NCI-H2196 (cell line): Measurements from ENCODE around the gene IGFBPL1.

Experiments used
- DNase-seq: peaks from one replicate; lab custom pipeline; 2025; ENCODE audit not compliant: unreplicated experiment; lab: John Stamatoyannopoulos, UW

IGFBPL1 gene

DNA sequence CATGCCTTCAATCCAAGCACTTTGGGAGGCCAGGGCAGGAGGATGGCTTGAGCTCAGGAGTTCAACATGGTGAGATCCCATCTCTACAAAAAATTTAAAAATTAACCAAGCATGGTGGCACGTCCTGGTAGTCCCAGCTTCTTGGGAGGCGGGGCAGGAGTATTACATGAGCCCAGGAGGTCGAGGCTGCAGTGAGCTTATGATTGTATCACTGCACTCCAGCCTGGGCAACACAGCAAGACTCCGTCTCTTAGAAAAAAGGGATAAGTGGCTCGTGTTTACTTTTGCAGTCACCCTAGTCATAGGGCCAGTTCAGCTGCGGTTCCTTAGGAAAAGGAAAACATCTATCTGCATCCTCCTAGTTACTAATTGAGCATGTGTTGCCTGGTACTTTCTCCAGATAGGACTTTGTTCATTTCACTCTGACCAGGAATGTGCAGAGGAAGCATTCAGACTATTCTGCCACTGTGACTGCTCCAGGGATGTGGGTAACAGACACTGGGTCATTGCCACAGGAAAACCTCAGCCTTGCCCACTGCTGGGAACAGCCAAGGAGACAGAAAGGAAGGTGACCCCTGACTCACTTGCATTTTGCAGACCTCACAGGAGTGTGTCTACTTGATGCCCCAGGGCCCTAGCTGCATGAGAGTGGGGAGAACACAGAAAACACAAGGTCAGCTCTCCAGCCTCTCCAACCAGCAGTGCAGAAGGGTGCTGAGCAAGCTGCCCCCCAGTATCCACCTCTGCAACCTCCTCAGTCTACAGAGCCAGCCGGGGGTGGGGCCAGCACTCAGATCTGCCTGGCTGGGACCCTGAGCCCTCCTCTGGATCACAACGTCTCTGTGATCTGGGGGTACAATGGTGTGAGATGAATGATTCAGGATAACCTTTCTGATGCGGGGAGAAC, 65.6 kb downstream of the IGFBPL1 start:
- DNase-seq: no peak

DNA sequence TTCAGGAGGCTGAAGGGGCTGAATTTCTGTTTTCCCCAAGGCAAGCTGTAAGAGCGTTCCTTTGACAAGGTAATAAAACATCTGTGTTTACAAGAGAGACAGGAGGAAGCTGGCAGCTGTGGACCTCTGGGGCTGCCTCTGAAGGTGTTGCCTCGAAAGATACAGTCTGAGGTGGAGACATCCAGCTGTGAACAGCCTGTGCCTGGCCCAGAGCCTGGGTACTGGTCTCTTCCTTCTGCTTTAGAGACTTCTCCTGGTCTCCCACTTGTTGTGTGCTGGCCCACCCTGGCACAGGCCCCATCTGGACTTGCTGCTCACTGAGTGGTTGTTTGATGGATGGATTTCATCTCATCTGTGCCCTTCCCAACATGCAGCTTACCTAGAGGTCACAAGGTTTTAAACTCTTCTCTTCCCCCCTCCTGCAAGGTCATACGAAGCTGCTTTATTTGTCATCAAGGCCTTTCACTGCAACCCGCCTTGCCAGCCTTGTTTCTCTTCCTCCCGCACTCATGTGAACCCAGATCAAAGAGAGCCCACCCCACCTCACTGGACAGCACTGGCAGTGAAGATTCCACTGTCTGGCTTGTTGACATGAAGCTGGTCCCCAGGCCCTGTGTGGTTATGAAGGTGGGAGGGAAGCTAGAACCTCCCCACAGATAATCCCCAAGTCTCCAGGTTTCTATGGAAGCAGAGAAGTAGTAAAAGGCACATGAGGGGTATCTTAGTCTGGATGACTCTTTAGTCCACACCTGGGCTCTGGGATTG, 66.7 kb downstream of the IGFBPL1 start:
- DNase-seq: no peak

DNA sequence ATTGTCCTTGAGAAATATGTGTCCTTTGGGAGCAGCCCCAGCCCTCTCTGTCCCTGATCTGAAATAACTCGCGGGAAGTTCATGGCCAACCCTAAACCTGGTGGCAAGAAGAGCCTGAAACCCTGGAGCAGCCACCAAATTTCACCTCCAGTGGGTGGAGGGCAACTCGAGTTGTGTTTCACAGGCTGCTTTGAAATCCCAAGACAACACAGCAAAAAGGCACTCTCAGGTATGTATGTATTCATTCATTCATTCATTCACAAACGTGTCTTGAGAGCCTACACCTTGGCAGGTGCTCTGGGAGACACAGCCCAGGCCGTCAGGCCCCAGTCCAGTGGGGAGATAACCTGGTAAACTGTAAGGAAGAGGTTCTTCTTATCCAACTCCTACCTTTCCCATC, 67.4 kb downstream of the IGFBPL1 start:
- DNase-seq: no peak
